Aorta (tissue), 5 donors: Measurements from ENCODE around the gene IDH3A. TPM values are rescaled to one million over a fixed set of nuclear protein-coding genes. Genes with fewer than 3 reads are reported as not detected.

Experiments
- ATAC-seq: fragments of 200-7000 bp; cut with Tn5 transposase; one replicate; pipeline ENCODE4 v1.9.1; 2022; ENCODE audit warnings: moderate library complexity; ENCODE audit not compliant: low FRiP score
- DNase-seq, 2 donors: peaks; one replicate each; pipeline ENCODE4 v3.0.0-alpha.2; 2020
- H3K27ac ChIP-seq, 2 donors: one replicate each; pipeline ENCODE4 v1.5.1; 2013; ENCODE audit warnings: low read length in 2 of 2, mild to moderate bottlenecking in 2 of 2, moderate library complexity in 2 of 2, control low read depth in 1 of 2, inconsistent platforms in 1 of 2, low read depth in 1 of 2
- H3K27me3 ChIP-seq, 2 donors: one replicate each; pipeline ENCODE4 v1.6.1; 2013; ENCODE audit warnings: control low read depth in 1 of 2, low read length in 1 of 2, mild to moderate bottlenecking in 1 of 2, moderate library complexity in 1 of 2; ENCODE audit not compliant: insufficient read depth in 2 of 2, control insufficient read depth in 1 of 2
- H3K36me3 ChIP-seq, 2 donors: one replicate each; pipeline ENCODE4 v1.6.1; 2013; ENCODE audit warnings: control low read depth in 1 of 2, low read length in 1 of 2, mild to moderate bottlenecking in 1 of 2; ENCODE audit not compliant: insufficient read depth in 2 of 2, control insufficient read depth in 1 of 2
- H3K4me1 ChIP-seq, 2 donors: one replicate each; pipeline ENCODE4 v1.6.1; 2013; ENCODE audit warnings: low read length in 2 of 2, control low read depth in 1 of 2, mild to moderate bottlenecking in 1 of 2, moderate library complexity in 1 of 2; ENCODE audit not compliant: insufficient read depth in 2 of 2, control insufficient read depth in 1 of 2
- H3K4me3 ChIP-seq, 2 donors: one replicate each; pipeline ENCODE4 v1.5.1; 2013; ENCODE audit warnings: low read length in 2 of 2, control low read depth in 1 of 2, mild to moderate bottlenecking in 1 of 2
- H3K9me3 ChIP-seq: one replicate; pipeline ENCODE4 v1.6.1; 2013; ENCODE audit warnings: mild to moderate bottlenecking, low read length; ENCODE audit not compliant: control insufficient read depth
- WGBS, 2 donors: extraction: QIAGEN DNeasy Blood & Tissue Kit; methylation state at CpG; one replicate each; pipeline ENCODE4 v1.1.7; 2013; 5-methylcytosine and 5-hydroxymethylcytosine counted together
- intact Hi-C, 2 donors: fragments of 100-400 bp; cut with DNase I; formaldehyde crosslinking; loops; one replicate each; pipeline versions ENCODE4 v1.14.2 to v1.15.0; 2022
- polyA plus RNA-seq, 2 donors: library from polyadenylated mRNA; stranded (reverse); fragments of 200-250 nt; gene quantifications; one replicate each; pipeline ENCODE4 v1.2.3, GENCODE V29; 2013
- total RNA-seq, 2 donors: library from RNA; stranded (reverse); fragmentation: NEBNext Ultra II Directional; extraction: Animal tissue kit (Norgen Biotek cat#: 25700); gene quantifications; one replicate each; pipeline ENCODE4 v1.2.1, GENCODE V29; 2021
- donor health status: healthy with polysubstance abuse.
- donor health status: Bipolar disorder and iron deficiency.
- donor health status: DM: no; HTN: no; CAD: no.
- donor health status: DM: no; HTN: no; CAD: no.
- donor health status: DM: yes; HTN: yes; CAD: no.

The IDH3A gene
- total and polyA plus RNA-seq, 4 donors = 36.7 to 99.3 (median 64.5) TPM

GRCh38 chr15:78207641-78208340 is 58.6 kb downstream of the IDH3A start:
- Histone ChIP-seq H3K27ac (no peak overlapping the region), H3K9me3 (no peaks in the 10 kb centered on the region), H3K36me3 (no peaks in the 10 kb centered on the region), H3K27me3 (no peaks in the 10 kb centered on the region), H3K4me3 (no peak overlapping the region), H3K4me1 (no peaks in the 10 kb centered on the region)
- ATAC-seq (no peak), DNase-seq (no peak)
- intact Hi-C loops = no loop called here
- 89 to 95% methylated on average over 8 of the region's 8 CpGs for WGBS, 2 donors

GRCh38 chr15:78208341-78208844 is 59.2 kb downstream of the IDH3A start:
- Histone ChIP-seq H3K36me3 (no peaks in the 10 kb centered on the region), H3K9me3 (no peaks in the 10 kb centered on the region), H3K4me3 (no peak overlapping the region), H3K27ac (no peak overlapping the region), H3K27me3 (no peaks in the 10 kb centered on the region), H3K4me1 (no peaks in the 10 kb centered on the region)
- 94 to 96% methylated on average over 8 of the region's 8 CpGs for WGBS, 2 donors
- ATAC-seq = no peak
- intact Hi-C loops = no loop called here
- DNase-seq = no peak

GRCh38 chr15:78208887-78209645 is 59.9 kb downstream of the IDH3A start:
- DNase-seq = no peak
- 91 to 92% methylated on average over 20 of the region's 20 CpGs for WGBS, 2 donors
- intact Hi-C loops = no loop called here
- no peak for ATAC-seq
- Histone ChIP-seq H3K4me1 (no peaks in the 10 kb centered on the region), H3K36me3 (no peaks in the 10 kb centered on the region), H3K4me3 (no peak overlapping the region), H3K27me3 (no peaks in the 10 kb centered on the region), H3K9me3 (no peaks in the 10 kb centered on the region), H3K27ac (no peak overlapping the region)

- Histone ChIP-seq H3K4me3 (no peak overlapping the region), H3K9me3 (no peaks in the 10 kb centered on the region), H3K27ac (no peak overlapping the region), H3K4me1 (no peaks in the 10 kb centered on the region), H3K27me3 (no peaks in the 10 kb centered on the region), H3K36me3 (no peaks in the 10 kb centered on the region)
- intact Hi-C loops = no loop called here
- WGBS, 2 donors = 81% methylated on average over 9 of the region's 9 CpGs
- ATAC-seq (no peak), DNase-seq (no peak)
Measured at GRCh38 chr15:78209646-78210348, 60.6 kb downstream of the IDH3A start.

- H3K27ac ChIP-seq = no peak overlapping the region
- intact Hi-C loops = no loop called here
- ATAC-seq (no peak), DNase-seq (no peak)
- H3K27me3 ChIP-seq = no peaks in the 10 kb centered on the region
- 84 to 85% methylated on average over 5 of the region's 5 CpGs for WGBS, 2 donors
- no peaks in the 10 kb centered on the region for H3K9me3 ChIP-seq
- no peaks in the 10 kb centered on the region for H3K4me1 ChIP-seq
- no peaks in the 10 kb centered on the region for H3K36me3 ChIP-seq
- H3K4me3 ChIP-seq = no peak overlapping the region
Measured at GRCh38 chr15:78210349-78210717, 61.2 kb downstream of the IDH3A start.

- no peak overlapping the region for H3K4me3 ChIP-seq
- H3K4me1 ChIP-seq = no peaks in the 10 kb centered on the region
- H3K27me3 ChIP-seq = no peaks in the 10 kb centered on the region
- DNase-seq (no peak), ATAC-seq (no peak)
- intact Hi-C loops = no loop called here
- no peaks in the 10 kb centered on the region for H3K9me3 ChIP-seq
- 75 to 80% methylated on average over 12 of the region's 12 CpGs for WGBS, 2 donors
- H3K36me3 ChIP-seq = no peaks in the 10 kb centered on the region
- no peak overlapping the region for H3K27ac ChIP-seq
Measured at GRCh38 chr15:78211189-78211921, 62.2 kb downstream of the IDH3A start.

GRCh38 chr15:78212008-78212407 is 62.8 kb downstream of the IDH3A start:
- no peak for DNase-seq
- no peak overlapping the region for H3K27ac ChIP-seq
- H3K4me3 ChIP-seq = no peak overlapping the region
- H3K4me1 ChIP-seq = no peaks in the 10 kb centered on the region
- H3K36me3 ChIP-seq = no peaks in the 10 kb centered on the region
- WGBS, 2 donors = 86 to 91% methylated on average over 10 of the region's 10 CpGs
- intact Hi-C loops = no loop called here
- H3K27me3 ChIP-seq = no peaks in the 10 kb centered on the region
- no peak for ATAC-seq
- no peaks in the 10 kb centered on the region for H3K9me3 ChIP-seq

- WGBS, 2 donors = 45 to 48% methylated on average over 17 of the region's 17 CpGs
- DNase-seq = peak; percentile 80 to 86
- no peak for ATAC-seq
- intact Hi-C loops = no loop called here
- Histone ChIP-seq H3K9me3 (no peaks in the 10 kb centered on the region), H3K27me3 (no peaks in the 10 kb centered on the region), H3K36me3 (no peaks in the 10 kb centered on the region), H3K27ac (no peak overlapping the region), H3K4me1 (no peaks in the 10 kb centered on the region), H3K4me3 (no peak overlapping the region)
Measured at GRCh38 chr15:78212546-78213424, 63.6 kb downstream of the IDH3A start.
